ENCODE results near the gene DCAF10.
"Not testable (repeated sequence)": the region's sequence is repeated elsewhere in the genome, so short reads cannot be mapped to it uniquely, and the experiment has no call there.

The DCAF10 gene

GRCh38 chr9:37796232-37796631 is 4.4 kb upstream of the DCAF10 start:
- DNase-seq, result no peak

GRCh38 chr9:37798677-37799076 is 1.9 kb upstream of the DCAF10 start:
- DNase-seq, result no peak

- DNase-seq, result peak; percentile 60
Observed at GRCh38 chr9:37801287-37801850, 772 bp downstream of the DCAF10 start.

- no peak for DNase-seq
Observed at GRCh38 chr9:37801959-37802711, 1.5 kb downstream of the DCAF10 start.

- DNase-seq, result no peak
Observed at GRCh38 chr9:37806271-37806670, 5.7 kb downstream of the DCAF10 start.

GRCh38 chr9:37809676-37810075 is 9.1 kb downstream of the DCAF10 start:
- not testable (repeated sequence) for DNase-seq

GRCh38 chr9:37811906-37812476 is 11.4 kb downstream of the DCAF10 start:
- no peak for DNase-seq

- no peak for DNase-seq
Observed at GRCh38 chr9:37812773-37813379, 12.3 kb downstream of the DCAF10 start.

GRCh38 chr9:37818849-37819248 is 18.3 kb downstream of the DCAF10 start:
- DNase-seq, result no peak

GRCh38 chr9:37820142-37820541 is 19.5 kb downstream of the DCAF10 start:
- DNase-seq, result no peak

GRCh38 chr9:37825174-37825573 is 24.6 kb downstream of the DCAF10 start:
- not testable (repeated sequence) for DNase-seq

- no peak for DNase-seq
Observed at GRCh38 chr9:37827483-37828165, 27.0 kb downstream of the DCAF10 start.

GRCh38 chr9:37835821-37836220 is 35.2 kb downstream of the DCAF10 start:
- DNase-seq, result no peak

- no peak for DNase-seq
Observed at GRCh38 chr9:37836386-37836785, 35.8 kb downstream of the DCAF10 start.

GRCh38 chr9:37839496-37840461 is 39.2 kb downstream of the DCAF10 start:
- DNase-seq, result no peak

GRCh38 chr9:37840560-37841194 is 40.1 kb downstream of the DCAF10 start:
- peak; percentile 28 for DNase-seq

GRCh38 chr9:37852222-37852621 is 51.6 kb downstream of the DCAF10 start:
- DNase-seq, result no peak

- DNase-seq, result no peak
Observed at GRCh38 chr9:37856551-37856950, 56.0 kb downstream of the DCAF10 start.

GRCh38 chr9:37859043-37859442 is 58.4 kb downstream of the DCAF10 start:
- DNase-seq, result no peak

- DNase-seq, result no peak
Observed at GRCh38 chr9:37862530-37862929, 61.9 kb downstream of the DCAF10 start.

GRCh38 chr9:37870081-37870798 is 69.6 kb downstream of the DCAF10 start:
- no peak for DNase-seq
